ENCODE data around the gene STAT6.
"Not testable (repeated sequence)": the region's sequence is repeated elsewhere in the genome, so short reads cannot be mapped to it uniquely, and the experiment has no call there.

Gene STAT6

DNA sequence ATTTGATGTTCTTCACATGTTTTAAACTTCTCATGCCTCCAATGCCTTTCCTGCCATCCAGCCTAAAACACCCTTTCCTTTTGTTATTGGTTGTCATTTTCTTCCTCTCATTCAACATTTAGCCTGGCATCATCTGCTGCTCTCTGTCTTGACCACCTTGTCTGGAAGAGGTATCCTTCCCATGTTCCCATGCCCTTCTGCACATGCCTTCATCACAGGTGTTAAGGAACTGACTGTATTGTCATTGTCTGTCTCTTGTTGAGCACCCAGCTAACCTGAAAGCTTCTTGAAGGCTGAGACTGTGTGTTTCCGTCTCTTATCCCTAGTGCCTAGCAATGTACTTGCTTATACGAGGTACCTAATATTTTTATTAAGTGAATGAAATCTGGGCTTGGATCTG is 12.7 kb upstream of the STAT6 start:
- H3K4me3 ChIP-seq (ENCODE audit: low read depth in 1 of 2, low read length in 2 of 2): no peak overlapping the region
- H3K36me3 ChIP-seq (ENCODE audit: insufficient read depth, low read length): no peaks in the 10 kb centered on the region
- H3K9ac ChIP-seq (ENCODE audit: low read length): no peak overlapping the region
- H3K27me3 ChIP-seq (ENCODE audit: control insufficient read depth in 1 of 2, insufficient read depth in 2 of 2, low read length in 2 of 2): no peaks in the 10 kb centered on the region
- H3K4me1 ChIP-seq (ENCODE audit: insufficient read depth, low read length): peaks cover 8% of the 10 kb centered on the region
- no peak overlapping the region for H3K27ac ChIP-seq (ENCODE audit: low read depth, low read length)
- H3K9me3 ChIP-seq (ENCODE audit: low read length): no peaks in the 10 kb centered on the region

DNA sequence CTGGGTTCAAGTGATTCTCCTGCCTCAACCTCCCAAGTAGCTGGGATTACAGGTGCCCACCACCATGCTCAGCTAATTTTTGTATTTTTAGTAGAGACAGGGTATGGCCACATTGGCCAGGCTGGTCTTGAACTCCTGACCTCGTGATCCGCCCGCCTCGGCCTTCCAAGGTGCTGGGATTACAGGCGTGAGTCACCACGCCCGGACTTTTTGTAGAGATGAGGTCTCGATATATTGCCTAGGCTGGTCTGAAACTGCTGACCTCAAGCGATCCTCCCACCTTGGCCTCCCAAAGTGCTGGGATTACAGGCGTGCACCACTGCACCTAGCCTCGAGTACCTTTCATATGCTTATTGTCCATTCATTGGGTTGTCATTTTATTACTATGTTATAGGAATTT is 9.6 kb upstream of the STAT6 start:
- not testable (repeated sequence) for H3K4me1 ChIP-seq (ENCODE audit: insufficient read depth, low read length); H3K9ac ChIP-seq (ENCODE audit: low read length); H3K27ac ChIP-seq (ENCODE audit: low read depth, low read length); H3K36me3 ChIP-seq (ENCODE audit: insufficient read depth, low read length); H3K9me3 ChIP-seq (ENCODE audit: low read length); H3K27me3 ChIP-seq (ENCODE audit: control insufficient read depth in 1 of 2, insufficient read depth in 2 of 2, low read length in 2 of 2); H3K4me3 ChIP-seq (ENCODE audit: low read depth in 1 of 2, low read length in 2 of 2)

DNA sequence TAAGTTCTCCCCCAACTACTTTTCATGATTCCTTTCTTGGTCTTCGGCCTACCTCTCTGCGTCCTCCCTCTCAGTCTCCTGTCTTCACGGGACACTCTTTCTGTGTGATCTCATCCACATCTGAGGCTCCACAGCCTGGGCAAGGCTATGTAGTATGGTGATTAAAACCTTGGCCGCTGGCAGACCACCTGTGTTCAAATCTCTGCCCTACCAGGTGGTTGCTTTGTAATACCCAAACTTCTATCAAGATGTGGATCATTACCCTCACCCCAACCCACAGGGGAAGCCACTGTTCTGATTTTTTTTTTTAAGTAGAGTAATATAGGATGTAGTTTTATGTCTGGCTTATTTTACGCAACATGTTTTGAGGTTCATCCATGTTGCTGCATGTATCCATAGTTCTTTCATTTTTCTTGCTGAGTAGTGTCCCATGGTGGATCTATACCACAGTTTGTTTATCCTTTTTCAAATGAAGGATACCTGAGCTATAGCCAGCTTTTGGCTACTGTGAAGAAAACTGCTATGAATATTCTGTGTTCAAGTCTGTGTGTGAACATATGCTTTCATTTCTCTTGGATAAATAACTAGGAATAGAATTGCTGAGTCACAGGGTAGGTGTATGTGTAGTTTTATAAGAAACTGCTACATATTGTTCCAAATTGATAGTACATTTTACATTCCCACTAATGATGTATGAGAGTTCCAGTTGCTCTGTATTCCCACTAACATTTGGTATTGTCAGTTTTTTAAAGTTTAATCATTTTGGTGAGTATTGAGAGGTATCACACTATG is 8.3 kb upstream of the STAT6 start:
- H3K4me1 ChIP-seq (ENCODE audit: insufficient read depth, low read length): no peaks in the 10 kb centered on the region
- no peak overlapping the region for H3K9ac ChIP-seq (ENCODE audit: low read length)
- no peaks in the 10 kb centered on the region for H3K9me3 ChIP-seq (ENCODE audit: low read length)
- no peak overlapping the region for H3K4me3 ChIP-seq (ENCODE audit: low read depth in 1 of 2, low read length in 2 of 2)
- no peaks in the 10 kb centered on the region for H3K36me3 ChIP-seq (ENCODE audit: insufficient read depth, low read length)
- no peaks in the 10 kb centered on the region for H3K27me3 ChIP-seq (ENCODE audit: control insufficient read depth in 1 of 2, insufficient read depth in 2 of 2, low read length in 2 of 2)
- H3K27ac ChIP-seq (ENCODE audit: low read depth, low read length): no peak overlapping the region

DNA sequence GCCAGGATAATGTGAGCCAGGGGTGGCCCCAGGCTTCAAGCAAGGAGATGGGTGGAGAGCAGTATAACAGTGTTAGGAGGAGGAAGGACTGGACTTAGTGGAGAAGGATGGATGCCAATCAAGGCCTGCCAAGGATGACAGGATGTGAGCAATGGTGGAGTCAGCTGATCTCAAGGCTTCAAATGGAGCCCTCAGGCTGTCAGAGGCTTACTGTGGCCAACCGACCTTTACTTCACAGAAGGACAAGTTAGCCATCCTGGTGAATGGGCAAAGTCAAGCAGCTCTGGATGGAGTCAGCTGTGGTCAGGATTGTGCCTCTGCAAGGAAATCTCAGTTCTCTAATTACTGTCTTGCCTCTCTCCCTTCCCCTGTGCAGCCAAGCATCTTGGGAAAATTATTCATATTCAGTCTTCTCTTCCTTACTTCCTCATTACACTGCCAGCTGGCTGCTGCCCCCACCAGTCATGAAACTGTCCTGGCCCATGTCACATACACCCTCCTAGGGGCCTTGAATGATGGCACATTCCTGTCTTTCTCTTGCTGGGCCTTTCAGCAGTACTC is 7.6 kb upstream of the STAT6 start:
- Histone ChIP-seq H3K9ac (ENCODE audit: low read length) (no peak overlapping the region), H3K36me3 (ENCODE audit: insufficient read depth, low read length) (no peaks in the 10 kb centered on the region), H3K27me3 (ENCODE audit: control insufficient read depth in 1 of 2, insufficient read depth in 2 of 2, low read length in 2 of 2) (no peaks in the 10 kb centered on the region), H3K4me1 (ENCODE audit: insufficient read depth, low read length) (no peaks in the 10 kb centered on the region), H3K27ac (ENCODE audit: low read depth, low read length) (no peak overlapping the region), H3K4me3 (ENCODE audit: low read depth in 1 of 2, low read length in 2 of 2) (no peak overlapping the region), H3K9me3 (ENCODE audit: low read length) (no peaks in the 10 kb centered on the region)

DNA sequence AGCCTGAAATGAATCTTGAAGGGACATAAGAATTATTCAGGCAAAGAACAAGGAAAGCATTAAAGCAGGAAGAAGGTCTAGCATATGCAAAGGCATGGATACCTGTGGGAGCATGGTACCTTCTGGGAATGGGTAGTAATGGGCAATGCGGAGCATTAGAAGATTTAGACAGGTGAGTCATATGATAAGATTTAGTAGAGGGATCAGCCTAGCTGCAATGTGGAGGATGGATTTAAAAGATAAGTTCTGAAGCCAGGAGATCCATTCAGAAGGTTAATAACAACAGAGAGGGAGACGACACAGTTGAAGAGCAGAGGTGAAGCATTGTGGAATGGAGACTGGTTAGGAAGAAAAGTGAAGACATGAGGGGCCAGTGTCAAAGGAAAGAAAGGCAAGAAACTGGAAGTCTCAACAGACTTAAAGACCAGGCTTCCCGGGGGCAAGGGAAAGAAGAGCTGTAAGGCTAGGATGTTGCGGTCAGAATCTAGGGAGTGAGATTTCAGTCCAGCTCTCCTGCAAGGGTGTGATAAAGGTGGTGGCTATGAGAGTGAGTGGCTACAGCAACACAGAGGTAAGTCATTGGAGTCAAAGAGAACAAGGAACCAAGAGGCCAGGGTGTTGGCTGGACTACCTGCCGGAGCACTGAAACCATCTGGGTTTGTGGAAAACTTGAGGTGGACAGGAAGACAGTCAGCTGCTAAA is 5.6 kb upstream of the STAT6 start:
- no peak overlapping the region for H3K9ac ChIP-seq (ENCODE audit: low read length)
- H3K27ac ChIP-seq (ENCODE audit: low read depth, low read length): no peak overlapping the region
- no peak overlapping the region for H3K4me3 ChIP-seq (ENCODE audit: low read depth in 1 of 2, low read length in 2 of 2)
- peaks cover 8% of the 10 kb centered on the region for H3K4me1 ChIP-seq (ENCODE audit: insufficient read depth, low read length)
- no peaks in the 10 kb centered on the region for H3K36me3 ChIP-seq (ENCODE audit: insufficient read depth, low read length)
- no peaks in the 10 kb centered on the region for H3K9me3 ChIP-seq (ENCODE audit: low read length)
- no peaks in the 10 kb centered on the region for H3K27me3 ChIP-seq (ENCODE audit: control insufficient read depth in 1 of 2, insufficient read depth in 2 of 2, low read length in 2 of 2)

DNA sequence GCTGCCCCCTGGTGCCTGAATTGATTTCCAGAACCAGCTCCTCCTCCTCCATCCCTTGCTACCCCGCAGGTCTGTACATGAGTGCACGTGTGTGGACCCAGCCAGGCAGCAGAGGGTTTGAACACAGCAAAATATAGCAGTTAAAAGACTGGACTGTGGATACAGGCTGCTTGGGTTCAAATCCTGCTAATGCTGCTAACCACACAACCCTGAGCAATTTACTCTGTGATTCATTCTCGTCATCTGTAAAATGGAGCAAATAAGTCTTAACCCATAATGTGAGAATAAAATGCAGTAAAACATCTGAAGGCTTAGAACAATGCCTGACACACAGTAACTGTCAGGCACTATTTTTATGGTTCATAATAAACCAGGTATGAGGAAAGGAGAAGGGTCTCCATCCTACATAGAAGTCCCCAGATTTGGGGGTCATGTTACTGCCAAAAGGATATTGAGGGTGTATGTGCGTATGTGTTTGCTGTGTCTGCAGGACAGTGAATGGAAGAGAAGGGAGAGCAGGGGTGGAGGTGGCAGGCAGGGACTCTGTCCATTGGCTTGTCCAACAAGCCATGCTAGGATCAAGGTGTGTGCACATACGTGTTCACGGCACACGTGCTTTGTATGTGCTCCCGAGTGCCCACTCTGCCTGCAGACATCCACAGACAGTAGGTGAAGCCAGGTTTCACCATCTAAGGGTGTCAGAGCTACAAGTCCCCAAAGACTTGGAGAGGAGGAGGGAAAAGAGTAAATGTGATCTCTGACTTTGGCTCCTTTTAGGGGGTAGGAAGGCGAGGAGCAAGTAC is 1.5 kb upstream of the STAT6 start:
- Histone ChIP-seq H3K9ac (ENCODE audit: low read length) (peak overlapping the region; percentile 92), H3K27ac (ENCODE audit: low read depth, low read length) (peak overlapping the region; percentile 89), H3K4me1 (ENCODE audit: insufficient read depth, low read length) (peaks cover 29% of the 10 kb centered on the region), H3K4me3 (ENCODE audit: low read depth in 1 of 2, low read length in 2 of 2) (peak overlapping the region; percentile 16 to 82), H3K27me3 (ENCODE audit: control insufficient read depth in 1 of 2, insufficient read depth in 2 of 2, low read length in 2 of 2) (no peaks in the 10 kb centered on the region), H3K9me3 (ENCODE audit: low read length) (no peaks in the 10 kb centered on the region), H3K36me3 (ENCODE audit: insufficient read depth, low read length) (peaks cover 6% of the 10 kb centered on the region)

DNA sequence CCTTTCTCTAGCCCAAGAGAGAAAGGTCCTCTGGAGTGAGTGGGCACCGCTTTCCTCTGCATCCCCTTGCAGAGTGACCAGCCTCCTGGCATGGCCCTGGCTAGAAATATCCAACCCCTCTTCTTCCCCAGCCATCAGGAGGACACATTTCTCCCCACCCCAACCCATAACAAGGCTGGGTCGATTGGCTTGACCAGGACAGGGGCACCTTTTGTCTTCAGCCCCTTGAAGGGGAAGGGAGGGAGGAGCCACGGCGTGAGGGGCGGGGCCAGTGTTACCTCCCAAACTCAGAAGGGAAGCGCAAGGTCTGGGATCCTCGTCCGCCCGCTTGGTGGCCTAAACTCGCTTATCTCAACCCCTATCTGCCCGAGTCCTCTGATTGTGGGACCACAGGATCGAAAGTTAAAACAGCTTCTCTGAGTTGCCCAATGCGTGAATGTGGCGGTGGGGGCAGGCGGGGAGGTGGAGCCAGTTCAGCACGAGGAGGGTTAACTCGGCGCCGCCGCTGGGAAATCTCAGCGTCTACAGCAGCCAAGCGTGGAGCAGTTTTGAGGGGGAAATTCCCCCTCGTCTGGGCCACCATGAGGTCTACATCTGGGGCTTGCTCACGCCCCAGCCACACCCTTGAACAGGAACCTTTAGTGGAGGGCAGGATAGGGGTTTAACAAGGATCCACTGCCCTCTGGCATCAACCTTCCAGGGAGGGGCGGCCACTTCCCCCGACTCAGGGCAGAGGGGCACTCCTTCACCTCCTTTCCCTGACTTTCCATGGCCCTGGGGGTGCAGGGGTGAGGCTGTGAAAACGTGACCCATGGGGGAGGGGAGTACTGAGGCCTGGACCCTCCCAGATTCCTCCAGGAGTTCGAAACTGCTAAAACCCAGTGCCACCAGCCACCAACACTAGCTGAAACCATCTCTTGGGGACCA is 795 bp downstream of the STAT6 start:
- Histone ChIP-seq H3K4me1 (ENCODE audit: insufficient read depth, low read length) (peaks cover 34% of the 10 kb centered on the region), H3K9ac (ENCODE audit: low read length) (peak overlapping the region; percentile 92), H3K27me3 (ENCODE audit: control insufficient read depth in 1 of 2, insufficient read depth in 2 of 2, low read length in 2 of 2) (no peaks in the 10 kb centered on the region), H3K27ac (ENCODE audit: low read depth, low read length) (peak overlapping the region; percentile 89), H3K4me3 (ENCODE audit: low read depth in 1 of 2, low read length in 2 of 2) (peak overlapping the region; percentile 70 to 82), H3K9me3 (ENCODE audit: low read length) (no peaks in the 10 kb centered on the region), H3K36me3 (ENCODE audit: insufficient read depth, low read length) (peaks cover 29% of the 10 kb centered on the region)

DNA sequence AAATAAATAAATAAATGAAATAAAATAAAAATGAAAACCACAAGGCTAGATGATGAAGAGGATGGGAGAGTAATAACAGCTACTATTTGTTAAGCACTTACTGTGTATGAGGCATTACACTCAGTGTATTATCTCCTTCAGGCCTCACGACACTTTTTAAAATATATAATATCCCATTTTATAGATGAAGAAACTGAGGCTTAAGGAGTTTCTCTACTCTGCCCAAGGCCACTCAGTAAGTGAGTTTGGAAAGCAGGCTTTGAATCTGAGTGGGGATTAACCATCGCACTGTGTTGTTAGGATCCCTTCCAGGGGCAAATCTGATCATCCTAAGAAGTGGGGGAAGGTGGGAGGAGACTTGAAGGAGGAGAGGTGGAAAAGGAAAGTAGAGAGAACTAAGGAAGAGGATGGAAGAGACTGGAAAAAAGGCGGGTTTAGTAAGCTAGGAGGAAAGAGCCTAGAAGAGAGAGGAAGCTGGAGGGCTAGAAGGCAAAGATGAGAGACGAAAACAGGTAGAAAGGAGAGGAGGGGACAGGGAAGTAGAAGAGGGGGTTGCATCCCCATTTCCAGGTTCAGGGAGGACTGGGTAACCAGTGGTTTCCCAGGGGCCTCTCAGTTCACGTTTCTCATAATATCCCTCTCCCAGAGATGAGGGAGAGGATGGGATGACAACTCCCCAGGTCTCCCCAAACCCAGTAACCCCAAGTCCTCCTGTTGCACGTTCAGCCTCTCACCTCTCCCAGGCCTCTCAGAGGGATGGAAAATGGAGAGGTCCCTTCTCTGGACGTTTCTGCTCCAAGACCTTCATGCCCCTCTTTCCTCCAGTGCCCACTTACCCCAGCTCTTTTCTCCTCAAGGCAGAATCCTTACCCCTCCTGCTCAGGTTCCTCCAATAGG is 1.7 kb downstream of the STAT6 start:
- H3K4me1 ChIP-seq (ENCODE audit: insufficient read depth, low read length): peaks cover 34% of the 10 kb centered on the region
- H3K36me3 ChIP-seq (ENCODE audit: insufficient read depth, low read length): peaks cover 38% of the 10 kb centered on the region
- H3K27me3 ChIP-seq (ENCODE audit: control insufficient read depth in 1 of 2, insufficient read depth in 2 of 2, low read length in 2 of 2): no peaks in the 10 kb centered on the region
- no peaks in the 10 kb centered on the region for H3K9me3 ChIP-seq (ENCODE audit: low read length)
- H3K27ac ChIP-seq (ENCODE audit: low read depth, low read length): peak overlapping the region; percentile 89
- peak overlapping the region; percentile 92 for H3K9ac ChIP-seq (ENCODE audit: low read length)
- H3K4me3 ChIP-seq (ENCODE audit: low read depth in 1 of 2, low read length in 2 of 2): peak overlapping the region; percentile 70 to 82

DNA sequence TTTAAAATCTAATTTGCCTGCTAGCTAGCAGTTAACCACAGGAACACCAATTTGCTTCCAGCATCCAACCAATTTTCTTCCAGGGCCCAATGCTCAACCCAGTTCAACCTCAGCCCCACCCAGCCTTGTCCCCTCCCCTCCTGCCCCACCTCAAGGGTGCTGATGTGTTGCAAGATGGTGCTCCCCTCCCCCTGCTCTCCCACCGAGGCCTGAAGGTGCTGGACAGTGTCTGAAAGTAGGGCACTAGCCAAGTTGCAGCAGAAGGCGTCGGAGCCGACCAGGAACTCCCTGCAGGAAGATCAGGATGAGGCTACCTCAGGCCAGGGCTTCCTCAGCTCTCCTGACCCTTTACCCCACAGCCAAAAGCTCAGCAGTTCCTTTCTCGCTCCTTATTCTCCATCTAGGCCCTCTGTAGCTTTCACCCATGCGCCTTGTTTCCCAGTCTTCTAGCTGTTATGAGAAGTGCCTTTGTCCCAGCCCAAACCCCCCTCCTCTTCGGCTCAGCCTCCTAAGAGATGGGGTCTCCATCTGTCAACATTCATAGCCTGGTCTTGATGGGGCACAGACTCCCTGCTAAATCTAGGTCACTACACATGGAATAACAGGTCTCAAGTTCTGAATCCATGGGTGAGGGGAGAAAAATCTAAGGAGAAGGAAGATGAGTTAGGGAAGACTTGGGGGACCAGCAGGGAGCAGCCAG is 3.6 kb downstream of the STAT6 start:
- Histone ChIP-seq H3K4me3 (ENCODE audit: low read depth in 1 of 2, low read length in 2 of 2) (no peak overlapping the region), H3K9me3 (ENCODE audit: low read length) (no peaks in the 10 kb centered on the region), H3K9ac (ENCODE audit: low read length) (no peak overlapping the region), H3K36me3 (ENCODE audit: insufficient read depth, low read length) (peaks cover 50% of the 10 kb centered on the region), H3K4me1 (ENCODE audit: insufficient read depth, low read length) (peaks cover 33% of the 10 kb centered on the region), H3K27me3 (ENCODE audit: control insufficient read depth in 1 of 2, insufficient read depth in 2 of 2, low read length in 2 of 2) (no peaks in the 10 kb centered on the region), H3K27ac (ENCODE audit: low read depth, low read length) (no peak overlapping the region)

Data from muscle layer of colon (tissue), 2 donors.